Measurements from ENCODE around the gene OAS2.
"Not testable (repeated sequence)": the region's sequence is repeated elsewhere in the genome, so short reads cannot be mapped to it uniquely, and the experiment has no call there.

The OAS2 gene

DNA sequence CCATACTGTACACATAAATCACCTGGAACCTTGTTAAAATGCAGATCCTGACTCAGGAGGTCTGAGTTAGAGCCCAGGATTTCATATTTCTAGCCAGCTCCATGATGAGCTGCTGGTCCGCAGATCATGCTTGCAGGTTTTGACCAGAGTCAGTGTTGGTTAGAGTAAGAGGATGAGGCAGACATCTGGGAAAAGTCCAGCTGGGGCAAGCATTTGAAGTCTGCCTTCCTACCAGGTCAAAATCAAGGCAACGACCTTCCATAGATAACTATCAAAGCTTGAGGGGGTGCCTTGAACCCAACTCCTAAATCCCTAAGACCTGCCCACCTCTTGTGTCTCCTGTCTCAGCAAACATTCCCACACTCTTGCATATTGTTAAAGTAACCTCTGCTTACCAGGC, 9.2 kb downstream of the OAS2 start:
- no peak for DNase-seq

DNA sequence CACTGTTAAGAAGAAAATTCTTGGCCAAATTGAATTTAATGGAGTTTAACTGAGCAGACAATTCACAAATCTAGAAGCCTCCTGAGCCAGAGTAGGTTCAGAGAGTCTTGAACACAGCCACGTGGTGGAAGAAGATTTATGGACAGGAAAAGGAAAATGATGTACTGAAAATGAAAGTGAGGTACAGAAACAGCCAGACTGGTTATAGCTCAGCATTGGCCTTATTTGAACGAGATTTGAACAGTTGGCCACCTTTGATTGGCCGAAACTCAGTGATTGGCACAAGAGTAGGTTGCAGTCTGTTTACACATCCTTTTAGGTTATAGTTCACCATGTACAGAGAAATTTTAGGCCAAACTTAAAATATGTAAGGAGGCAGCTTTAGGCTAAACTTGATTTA, 9.9 kb downstream of the OAS2 start:
- DNase-seq = no peak

DNA sequence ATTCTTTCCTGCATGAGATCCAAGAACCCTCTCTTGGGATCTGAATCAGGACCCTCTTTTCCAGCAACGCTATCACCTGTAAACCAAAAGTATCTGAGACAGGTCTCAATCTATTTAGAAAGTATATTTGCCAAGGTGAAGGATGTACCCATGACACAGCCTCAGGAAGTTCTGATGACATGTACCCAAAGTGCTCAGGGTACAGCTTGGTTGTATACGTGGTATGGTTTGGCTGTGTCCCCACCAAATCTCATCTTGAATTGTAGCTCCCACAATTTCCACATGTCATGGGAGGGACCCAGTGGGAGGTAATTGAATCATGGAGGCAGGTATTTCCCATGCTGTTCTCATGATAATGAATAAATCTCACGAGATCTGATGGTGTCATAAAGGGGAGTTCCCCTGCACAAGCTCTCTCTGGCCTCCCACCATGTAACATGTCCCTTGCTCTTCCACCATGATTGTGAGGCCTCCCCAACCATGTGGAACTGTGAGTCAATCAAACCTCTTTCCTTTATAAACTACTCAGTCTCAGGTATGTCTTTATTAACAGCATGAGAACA, 10.6 kb downstream of the OAS2 start:
- DNase-seq = not testable (repeated sequence)

DNA sequence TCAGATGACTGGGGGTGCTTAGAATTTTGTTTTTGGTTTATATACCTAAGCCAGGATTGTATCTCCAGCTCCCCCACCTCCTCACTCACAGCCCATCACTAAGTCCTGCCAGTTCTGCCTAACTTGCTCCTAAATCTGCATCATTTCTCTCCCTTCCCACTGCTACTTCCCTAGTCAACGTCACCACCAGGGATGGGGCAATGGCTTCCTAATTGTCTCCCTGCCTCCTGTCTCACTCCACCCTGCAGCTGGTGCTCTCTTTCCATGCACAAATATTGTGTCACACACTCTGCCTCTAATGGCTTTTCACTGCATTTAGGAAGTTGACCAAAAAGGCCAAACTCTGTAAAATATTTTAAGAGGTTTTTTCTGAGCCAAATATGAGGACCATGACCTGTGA, 11.5 kb downstream of the OAS2 start:
- no peak for DNase-seq

DNA sequence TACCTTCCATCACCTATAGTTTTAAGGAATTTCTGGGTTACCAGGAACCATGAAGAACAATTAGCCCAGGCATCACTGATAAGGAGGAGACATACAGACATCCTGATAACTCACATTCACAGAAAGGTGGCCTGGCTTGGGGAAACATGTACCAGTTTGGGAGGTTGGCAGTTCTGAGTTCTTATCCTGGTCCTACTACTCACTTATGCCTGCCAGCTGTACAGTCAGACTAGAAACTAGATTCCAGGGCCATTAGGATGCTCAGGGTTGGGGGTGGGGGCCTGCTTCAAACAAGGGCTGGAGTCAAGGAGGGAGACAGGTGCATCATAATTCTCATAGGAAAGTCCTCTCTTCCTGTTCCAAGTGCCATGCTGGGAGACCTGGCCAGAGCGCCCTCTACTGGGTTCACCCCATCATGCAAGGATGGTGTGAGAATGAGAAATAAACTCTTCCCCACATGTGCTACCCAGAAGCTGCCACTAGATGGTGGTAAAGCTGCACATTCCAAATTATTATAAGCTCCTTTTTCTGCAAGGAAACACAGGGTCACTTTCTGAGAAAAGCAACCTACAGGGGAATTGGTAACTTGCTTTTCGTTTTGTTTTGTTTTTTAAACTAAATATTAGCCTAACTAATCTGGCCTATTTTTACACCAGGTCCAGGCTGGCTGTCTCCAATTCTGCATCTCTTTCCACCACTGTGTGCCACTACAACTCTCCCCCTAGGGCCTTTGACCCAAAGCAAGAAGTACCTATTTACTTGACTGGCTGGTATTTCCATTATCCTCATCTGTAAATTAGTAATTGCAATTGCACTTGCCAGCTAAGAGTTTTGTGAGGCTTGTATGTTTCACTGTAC, 14.5 kb downstream of the OAS2 start:
- peak; percentile 16 to 33 for DNase-seq

DNA sequence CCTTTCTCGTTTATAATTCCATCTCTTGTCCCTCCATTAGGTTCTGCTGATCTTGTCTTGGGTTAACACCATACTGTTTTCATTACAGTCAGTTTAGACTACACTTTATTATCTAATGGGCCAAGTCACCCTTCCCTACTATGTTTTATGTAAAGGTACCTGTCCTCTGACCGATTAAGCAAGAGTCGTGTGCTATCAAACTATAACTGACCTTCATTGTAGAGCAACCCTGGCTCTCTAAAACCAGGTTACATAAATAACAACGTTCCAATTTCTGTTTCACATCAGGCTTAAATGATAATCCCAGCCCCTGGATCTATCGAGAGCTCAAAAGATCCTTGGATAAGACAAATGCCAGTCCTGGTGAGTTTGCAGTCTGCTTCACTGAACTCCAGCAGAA, 16.7 kb downstream of the OAS2 start:
- no peak for DNase-seq

DNA sequence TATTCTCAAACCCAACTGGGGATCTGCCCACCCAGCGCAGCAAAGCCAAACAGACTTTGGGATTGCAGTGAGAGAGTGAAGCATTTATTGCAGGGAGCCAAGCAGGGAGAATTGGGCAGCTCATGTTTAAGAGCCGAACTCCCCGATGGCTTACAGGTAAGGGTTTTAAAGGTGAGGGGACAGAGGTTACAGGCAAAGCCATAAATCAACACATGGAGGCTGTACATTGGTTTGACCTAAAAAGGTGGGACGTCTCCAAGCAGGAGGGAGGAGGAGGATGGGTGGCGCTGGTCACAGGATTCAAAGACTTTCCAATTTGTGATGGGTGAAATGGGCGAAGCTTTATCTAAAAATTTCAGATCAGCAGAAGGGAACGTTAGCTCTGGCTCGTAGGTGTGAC, 18.2 kb downstream of the OAS2 start:
- DNase-seq = no peak

DNA sequence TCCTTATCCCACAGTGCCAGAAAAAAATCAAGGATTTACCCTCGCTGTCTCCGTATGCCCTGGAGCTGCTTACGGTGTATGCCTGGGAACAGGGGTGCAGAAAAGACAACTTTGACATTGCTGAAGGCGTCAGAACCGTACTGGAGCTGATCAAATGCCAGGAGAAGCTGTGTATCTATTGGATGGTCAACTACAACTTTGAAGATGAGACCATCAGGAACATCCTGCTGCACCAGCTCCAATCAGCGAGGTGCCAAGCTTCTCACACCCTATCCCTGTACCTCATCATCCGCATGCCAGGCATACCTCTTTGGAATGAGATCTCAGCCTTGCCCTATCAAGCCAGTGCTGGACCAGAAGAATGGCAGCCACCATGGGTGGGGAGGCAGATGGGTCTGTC, 19.2 kb downstream of the OAS2 start:
- DNase-seq = no peak

DNA sequence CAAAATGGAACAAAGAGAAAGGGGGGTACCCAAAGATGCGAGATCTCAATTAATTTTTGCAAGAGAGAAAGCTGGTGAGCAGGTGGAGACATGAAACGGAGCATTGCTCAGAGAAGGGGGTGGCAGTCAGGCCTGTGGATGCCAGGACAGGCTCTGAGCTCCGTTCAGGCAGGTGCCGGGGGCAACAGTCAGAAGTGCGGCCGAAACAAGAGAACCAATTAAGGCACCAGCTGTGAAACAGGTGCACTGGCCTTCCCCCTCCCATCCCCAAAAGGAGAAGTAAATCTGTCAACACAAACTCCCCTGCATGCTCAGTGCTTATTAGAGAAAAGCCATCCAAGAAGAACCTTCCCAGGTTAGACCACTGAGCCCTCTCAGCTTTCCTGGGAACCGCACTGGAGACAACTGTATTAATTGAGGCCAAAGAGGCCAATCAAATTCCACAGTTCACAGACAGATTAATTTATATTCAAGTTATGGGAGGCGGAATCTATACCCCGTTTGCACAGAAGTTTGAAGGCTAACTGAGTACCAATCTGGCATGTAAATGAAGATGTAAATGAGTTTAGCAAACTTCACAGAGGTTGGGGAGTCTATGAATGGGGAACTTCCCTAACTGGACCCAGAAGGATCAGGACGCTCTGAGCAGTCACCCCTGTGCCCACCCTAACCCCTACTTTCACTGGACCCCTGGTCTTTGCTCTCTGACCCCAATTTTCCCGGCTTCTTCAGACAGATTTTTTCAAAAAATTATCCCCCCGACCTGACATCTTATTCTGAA, 20.9 kb downstream of the OAS2 start:
- DNase-seq = no peak

DNA sequence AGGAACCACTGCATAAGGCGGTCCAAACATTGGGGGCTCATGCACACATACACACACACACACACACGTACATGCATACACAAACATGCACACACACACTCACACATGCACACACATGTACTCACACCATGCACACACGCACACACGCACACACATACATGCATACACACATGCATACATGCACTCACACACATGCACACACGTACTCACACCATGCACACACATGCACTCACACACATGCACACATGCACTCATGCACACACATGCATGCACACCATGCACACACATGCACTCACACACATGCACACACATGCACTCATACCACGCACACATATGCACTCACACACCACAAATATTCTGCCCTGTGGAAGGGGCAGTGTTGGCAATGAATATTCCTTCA, 22.1 kb downstream of the OAS2 start:
- DNase-seq = no peak

DNA sequence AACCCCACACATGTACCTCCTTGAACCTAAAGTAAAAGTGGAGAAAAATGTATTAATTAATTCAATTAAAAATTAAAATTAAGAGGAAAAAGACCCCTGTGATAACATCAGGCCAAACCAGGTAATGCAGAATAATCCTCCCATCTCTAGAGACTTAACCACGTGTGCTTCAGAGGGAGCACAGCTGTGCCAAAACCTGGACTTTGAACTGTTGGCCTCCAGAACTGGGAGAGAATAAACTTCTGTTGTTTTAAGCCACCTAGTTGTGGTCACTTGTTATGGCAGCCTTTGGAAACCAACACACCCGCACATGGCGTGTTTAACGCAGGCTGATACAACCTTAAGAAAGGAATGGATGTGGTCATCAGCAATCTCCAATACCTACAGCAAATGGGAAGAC, 23.8 kb downstream of the OAS2 start:
- no peak for DNase-seq

DNA sequence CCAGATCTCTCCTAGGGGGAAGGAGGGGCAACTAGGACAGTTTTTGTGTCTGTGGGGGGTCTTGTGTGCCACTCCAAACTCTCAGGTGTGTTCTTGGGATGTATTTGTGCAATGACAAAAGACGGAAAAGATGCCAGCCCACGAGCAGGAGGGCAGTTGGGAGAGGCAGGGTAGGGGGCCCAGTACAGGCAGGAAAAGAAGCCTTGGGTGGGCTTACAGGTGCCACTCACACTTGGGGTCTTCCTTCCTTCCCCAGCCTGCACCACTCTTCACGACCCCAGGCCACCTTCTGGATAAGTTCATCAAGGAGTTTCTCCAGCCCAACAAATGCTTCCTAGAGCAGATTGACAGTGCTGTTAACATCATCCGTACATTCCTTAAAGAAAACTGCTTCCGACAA, 24.4 kb downstream of the OAS2 start:
- DNase-seq = no peak

DNA sequence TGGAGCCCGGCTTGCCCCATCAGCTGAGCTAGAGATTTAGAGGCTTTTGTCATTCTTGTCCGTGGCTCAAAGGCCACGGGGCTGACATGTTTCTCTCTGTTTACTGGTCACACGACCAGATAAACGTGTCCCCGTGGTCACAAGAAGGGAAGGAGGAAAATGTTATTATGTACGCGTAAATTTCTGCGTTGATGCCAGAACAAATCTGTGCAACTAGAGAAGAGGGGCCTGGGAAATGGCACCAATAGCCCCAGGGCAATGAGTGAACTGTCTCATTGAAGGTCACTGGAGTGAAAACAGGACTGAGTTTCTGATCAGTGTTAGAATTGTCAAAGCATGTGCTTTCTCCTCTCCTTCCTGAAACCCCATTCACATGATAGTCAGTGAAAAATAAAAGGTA, 25.3 kb downstream of the OAS2 start:
- DNase-seq = no peak

DNA sequence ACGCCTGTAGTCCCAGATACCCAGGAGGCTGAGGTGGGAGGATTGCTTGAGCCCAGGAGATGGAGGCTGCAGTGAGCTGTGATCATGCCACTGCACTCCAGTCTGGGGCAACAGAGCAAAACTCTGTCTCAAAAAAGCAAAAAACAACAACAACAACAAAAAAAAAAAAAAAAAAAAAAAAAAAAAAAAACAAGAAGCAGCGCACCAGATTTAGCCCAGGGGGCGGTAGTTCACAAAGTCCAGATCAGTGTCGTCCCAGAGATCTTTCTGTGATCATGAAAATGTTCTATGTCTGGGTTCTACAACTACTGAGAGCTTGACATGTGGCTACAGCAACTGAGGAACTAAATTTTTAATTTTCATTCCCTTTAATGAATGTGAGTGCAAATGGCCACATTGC, 27.4 kb downstream of the OAS2 start:
- no peak for DNase-seq

DNA sequence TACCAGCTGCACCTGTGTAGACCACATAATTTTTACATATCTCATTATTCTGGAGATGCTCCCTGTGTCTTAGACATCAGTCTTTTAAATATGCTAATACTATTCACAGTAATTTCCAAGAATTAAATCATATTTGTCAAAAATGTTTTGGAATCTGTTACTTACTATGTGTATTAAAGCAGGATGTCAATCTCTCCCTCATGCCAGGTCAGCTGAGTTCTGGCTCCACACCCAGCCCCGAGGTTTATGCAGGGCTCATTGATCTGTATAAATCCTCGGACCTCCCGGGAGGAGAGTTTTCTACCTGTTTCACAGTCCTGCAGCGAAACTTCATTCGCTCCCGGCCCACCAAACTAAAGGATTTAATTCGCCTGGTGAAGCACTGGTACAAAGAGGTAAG, 27.9 kb downstream of the OAS2 start:
- DNase-seq = no peak

DNA sequence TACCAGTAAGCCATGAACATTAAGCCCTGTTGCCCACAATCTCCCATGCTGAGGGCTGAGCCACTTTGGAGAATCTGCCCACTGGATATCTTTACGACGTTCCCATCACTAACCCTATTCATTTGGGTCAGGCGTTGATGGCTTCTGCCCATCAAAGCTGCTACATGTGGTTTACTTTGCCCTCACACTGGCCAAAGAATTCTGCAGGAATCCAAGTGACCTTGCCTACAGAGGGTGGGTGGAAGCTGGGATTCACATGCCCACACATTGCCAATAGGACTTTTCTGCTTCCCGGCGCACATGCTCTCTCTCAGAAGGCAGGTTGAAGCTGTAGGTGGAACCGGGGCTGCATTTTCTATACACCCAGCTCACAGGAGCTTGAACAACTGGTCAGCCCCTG, 28.3 kb downstream of the OAS2 start:
- DNase-seq = no peak

DNA sequence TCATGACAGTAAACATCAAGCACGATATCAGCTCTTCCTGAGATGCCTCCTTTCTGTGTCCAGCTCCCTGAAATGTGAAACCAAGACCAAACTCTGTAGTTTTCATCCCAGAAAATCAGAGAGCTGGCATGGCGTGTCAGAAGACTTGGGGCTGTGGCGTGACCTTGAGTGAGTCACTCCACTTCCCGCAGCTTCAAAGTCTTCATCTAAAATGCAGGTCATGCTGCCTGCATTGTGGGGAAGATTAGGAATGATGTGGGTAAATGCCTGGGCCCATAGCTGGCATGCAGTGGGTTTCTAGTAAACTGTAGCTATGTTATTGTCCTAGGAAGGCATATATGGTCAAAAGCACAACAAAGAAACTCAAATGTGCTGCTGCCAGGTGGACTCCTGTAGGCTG, 28.8 kb downstream of the OAS2 start:
- no peak for DNase-seq

DNA sequence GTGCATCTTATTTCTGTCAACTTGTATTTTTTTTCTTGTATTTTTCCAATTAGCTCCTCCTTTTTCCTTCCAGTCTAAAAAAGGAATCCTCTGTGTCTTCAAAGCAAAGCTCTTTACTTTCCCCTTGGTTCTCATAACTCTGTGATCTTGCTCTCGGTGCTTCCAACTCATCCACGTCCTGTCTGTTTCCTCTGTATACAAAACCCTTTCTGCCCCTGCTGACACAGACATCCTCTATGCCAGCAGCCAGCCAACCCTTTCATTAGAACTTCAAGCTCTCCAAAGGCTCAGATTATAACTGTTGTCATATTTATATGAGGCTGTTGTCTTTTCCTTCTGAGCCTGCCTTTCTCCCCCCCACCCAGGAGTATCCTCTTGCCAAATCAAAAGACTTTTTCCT, 32.4 kb downstream of the OAS2 start:
- no peak for DNase-seq

DNA sequence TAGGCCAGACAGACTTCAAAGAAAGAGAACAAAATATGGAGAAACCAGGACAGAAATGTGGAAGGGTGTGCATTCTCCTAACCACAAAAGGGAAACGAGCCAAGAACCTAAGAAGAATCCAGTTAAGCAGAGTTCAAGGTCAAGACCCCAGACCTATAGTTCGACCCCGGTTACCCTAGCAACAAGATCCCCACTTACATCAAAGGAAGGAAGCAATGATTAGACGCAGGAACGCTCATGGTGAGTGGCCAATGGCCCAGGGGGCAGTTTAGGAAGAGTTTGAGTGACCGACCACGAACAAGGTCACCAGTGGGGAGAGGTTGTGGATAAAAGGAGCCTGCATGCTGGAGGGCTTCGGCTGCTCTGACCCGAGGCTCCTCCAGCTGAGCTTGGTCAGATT, 36.2 kb downstream of the OAS2 start:
- DNase-seq = no peak

DNA sequence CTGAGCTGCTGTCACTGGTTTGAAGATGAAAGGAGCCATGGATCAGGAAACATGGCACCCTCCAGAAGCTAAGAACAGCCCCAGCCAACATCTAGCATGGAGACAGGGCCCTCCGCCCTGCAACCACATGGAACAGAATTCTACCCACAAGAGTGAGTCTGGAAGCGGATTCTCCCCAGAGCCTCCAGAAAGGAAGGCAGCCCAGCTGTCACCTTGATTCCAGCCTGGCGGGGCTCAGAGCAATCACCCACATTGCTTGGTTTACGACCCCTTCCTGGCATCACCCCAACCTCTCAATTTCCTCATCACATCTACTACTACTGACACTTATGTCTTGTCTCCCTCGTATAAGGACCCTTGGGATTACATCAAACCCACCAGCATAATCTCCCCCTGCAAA, 38.5 kb downstream of the OAS2 start:
- no peak for DNase-seq

DNA sequence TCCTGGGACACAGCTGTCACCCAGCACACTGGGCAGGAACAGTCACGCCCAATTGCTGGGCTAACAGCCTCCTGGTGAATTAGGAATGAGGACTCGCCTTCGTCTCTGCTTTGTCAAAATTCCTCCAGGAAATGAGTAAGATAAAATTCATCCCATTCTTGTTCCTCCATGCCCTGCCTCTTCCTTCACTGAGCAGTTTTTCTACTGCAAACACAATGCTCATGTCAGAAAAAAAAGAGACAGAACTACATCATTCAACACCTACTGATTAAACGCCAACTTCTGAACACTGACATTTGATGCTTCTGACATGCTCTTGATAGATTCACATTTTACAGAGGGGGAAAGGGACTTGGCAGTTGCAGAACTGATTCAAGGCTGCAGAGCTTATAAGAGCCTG, 40.7 kb downstream of the OAS2 start:
- DNase-seq = no peak

DNA sequence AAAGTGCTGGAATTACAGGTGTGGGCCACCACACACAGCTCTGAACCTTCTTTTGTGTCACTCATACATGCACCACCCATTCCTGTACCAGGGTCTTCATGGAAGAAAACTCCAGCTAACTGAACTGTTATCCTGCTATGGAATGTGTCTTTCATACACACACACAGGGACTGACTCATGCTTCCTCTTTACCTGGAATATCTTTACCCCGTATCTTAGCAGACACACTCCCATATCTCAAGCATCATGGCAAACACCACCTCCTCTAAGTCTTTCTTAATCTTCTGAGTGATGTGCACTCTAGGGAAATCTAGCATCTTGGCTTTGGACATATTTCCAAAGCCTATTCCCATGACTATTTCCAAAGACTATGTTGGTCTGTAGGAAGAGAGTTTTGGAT, 43.2 kb downstream of the OAS2 start:
- no peak for DNase-seq

DNA sequence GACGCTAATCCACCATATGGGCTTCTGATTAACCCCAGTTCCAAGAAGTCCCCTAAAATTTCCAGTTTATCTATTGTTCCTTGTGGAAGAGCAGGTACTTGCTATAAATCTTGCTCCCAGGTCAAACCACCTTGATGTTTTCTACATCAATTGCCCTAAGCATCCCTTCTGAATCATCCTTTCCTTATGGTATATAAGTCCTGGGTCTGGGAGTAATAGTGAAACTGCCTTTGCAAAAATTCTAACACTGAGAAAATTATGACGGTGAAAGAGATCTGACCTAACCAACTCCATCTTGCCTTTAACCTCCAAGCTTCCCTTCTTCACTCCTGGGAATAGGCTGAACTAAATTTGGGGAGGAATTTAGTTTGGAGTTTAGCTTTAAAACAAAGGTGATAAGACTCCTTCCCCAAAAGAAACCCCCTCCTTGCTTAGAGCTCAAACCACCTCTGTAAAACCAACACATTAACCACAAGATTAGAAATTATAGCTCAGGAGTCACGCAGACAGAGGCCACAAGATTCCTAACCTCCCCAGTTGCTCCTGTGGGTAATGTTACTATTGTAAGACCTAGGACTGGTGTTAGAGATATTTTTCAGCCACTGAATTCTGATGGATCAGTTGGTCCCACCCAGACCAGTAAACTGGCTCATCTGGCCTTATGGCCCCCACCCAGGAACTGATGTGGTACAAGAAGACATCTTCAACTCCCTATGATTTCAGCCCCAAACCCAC, 44.4 kb downstream of the OAS2 start:
- DNase-seq = no peak

DNA sequence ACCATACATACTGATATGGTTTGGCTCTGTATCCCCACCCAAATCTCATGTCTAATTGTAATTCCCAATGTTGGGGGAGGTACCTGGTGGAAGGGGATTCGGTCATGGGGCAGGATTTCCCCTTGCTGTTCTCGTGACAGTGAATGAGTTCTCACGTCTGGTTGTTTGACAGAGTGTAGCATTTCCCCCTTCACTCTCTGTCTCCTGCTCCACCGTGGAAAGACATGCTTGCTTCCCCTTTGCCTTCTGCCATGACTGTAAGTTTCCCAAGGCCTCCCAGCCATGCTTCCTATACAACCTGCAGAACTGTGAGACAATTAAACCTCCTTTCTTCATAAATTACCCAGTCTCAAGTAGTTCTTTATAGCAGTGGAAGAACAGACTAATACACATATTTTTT, 49.4 kb downstream of the OAS2 start:
- no peak for DNase-seq
